GM10248 (cell line): ENCODE measurements around the gene IL36B.

Experiments
- CTCF ChIA-PET: fragments of 300-600 bp; sonication (Branson Sonifier 250); formaldehyde crosslinking; extraction: SDS; loops from one replicate; lab custom pipeline; 2021; ENCODE audit warnings: antibody characterized with exemption; lab: Yijun Ruan, JAX
- POLR2A ChIA-PET: fragments of 350-650 bp; sonication (Branson Sonifier 250); formaldehyde crosslinking; extraction: SDS; loops from one replicate; lab custom pipeline; 2020; ENCODE audit warnings: antibody characterized with exemption; lab: Yijun Ruan, JAX
- DNase-seq: peaks from one replicate; pipeline ENCODE4 v3.0.0; 2012; ENCODE audit errors: extremely low spot score
- TF ChIP-seq, protein P1 (sequence below): IDR thresholded peaks from 2 replicates; pipeline ENCODE4 v1.5.1; 2012; ENCODE audit warnings: mild to moderate bottlenecking, low read depth; ENCODE audit errors: extremely low read depth, missing control alignments, control extremely low read depth

Gene IL36B

DNA sequence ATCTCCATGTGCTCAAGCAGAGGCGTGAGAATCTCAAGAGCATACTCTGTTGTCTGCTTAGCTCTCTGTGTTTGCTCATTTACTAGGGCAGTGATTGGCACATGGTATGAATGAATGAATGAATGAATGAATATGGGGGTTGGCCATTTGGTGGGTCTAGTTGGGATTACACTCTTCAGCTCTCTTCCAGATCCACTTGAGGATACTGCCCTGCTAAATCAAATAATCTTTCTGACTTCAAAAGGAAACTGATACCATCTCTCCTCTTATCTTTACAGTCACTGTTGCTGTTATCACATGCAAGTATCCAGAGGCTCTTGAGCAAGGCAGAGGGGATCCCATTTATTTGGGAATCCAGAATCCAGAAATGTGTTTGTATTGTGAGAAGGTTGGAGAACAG is 72.9 kb downstream of the IL36B start:
- TF ChIP-seq, protein P1, sequence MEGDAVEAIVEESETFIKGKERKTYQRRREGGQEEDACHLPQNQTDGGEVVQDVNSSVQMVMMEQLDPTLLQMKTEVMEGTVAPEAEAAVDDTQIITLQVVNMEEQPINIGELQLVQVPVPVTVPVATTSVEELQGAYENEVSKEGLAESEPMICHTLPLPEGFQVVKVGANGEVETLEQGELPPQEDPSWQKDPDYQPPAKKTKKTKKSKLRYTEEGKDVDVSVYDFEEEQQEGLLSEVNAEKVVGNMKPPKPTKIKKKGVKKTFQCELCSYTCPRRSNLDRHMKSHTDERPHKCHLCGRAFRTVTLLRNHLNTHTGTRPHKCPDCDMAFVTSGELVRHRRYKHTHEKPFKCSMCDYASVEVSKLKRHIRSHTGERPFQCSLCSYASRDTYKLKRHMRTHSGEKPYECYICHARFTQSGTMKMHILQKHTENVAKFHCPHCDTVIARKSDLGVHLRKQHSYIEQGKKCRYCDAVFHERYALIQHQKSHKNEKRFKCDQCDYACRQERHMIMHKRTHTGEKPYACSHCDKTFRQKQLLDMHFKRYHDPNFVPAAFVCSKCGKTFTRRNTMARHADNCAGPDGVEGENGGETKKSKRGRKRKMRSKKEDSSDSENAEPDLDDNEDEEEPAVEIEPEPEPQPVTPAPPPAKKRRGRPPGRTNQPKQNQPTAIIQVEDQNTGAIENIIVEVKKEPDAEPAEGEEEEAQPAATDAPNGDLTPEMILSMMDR: no peak
- no peak for DNase-seq
- ChIA-PET CTCF (interaction anchor here (0.7 to 1.4 kb wide), 3 partner anchors 19 to 159 kb away, joined by 3 to 7 read pairs (median 3); no protein-coding TSS in a partner anchor), POLR2A (no interaction called here)

DNA sequence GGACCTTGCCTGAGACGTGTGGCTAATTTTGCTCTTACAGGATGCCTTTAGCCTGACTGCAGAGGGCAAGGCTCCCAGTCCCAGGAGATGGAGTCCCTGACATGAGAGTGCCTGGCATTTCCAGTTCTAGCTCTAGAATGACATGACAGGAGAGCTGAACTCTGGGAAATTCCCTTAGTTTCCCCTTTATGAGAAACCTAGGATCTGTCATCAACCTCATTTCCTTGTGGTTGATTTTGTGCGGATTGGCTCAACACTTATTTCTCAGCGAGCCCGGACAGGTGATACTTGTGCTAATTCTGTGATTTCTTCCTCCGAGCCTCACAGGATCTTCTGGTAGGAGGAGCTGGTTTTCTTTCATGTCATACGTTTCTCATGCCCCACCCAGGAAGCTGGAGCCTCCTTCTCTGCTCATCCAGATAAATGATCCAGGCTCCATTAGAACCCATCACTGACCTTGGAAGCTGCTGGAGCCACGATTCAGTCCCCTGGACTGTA is 75.1 kb downstream of the IL36B start, which contains the start of gene IL36G:
Gene IL36G, plus strand, starts transcription at position 448 of the 498 bp plus-strand sequence. CDS start 633 bp downstream, outside the sequence.
- ChIA-PET CTCF (interaction anchor here (0.7 to 1.5 kb wide), 7 partner anchors 9 to 92 kb away, joined by 3 to 9 read pairs (median 4); no protein-coding TSS in a partner anchor), POLR2A (no interaction called here)
- TF ChIP-seq, protein P1: no peak
- no peak for DNase-seq
